ENCODE data around the gene AIPL1.

Gene AIPL1

DNA sequence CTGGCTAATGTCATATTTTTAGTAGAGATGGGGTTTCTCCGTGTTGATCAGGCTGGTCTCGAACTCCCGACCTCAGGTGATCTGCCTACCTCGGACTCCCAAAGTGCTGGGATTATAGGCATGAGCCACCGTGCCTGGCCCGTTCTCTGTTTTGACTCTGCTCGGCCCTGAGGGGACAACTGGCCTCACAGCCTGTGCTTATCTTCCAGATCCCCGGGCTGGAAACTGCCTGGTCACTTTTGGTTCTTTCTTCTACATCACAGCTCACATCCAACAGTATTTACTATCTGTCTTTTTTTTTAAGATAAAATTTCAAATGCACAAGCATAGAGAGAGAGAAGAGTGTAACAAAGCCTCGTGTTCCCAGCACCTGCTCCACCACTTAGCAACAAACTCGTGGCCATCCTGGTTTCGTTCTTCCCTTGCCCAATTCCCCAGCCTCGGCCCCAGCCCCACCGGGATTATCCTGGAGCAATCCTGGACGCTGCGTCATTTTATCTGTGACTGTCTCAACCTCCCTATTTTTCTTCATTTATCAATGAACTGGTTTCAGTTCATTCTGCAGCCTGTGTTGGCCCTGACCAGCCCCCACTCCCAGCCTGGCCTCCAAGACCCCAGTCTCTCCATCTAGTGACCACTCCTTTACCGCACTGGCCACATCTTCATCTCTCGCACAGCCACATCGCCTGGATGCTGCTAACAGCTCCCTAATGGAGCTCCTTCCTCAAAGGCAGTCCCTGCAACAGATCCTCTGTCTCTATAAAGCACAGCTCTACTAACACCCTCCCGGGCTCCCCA, 30.5 kb upstream of the AIPL1 start:
- no peak for DNase-seq

DNA sequence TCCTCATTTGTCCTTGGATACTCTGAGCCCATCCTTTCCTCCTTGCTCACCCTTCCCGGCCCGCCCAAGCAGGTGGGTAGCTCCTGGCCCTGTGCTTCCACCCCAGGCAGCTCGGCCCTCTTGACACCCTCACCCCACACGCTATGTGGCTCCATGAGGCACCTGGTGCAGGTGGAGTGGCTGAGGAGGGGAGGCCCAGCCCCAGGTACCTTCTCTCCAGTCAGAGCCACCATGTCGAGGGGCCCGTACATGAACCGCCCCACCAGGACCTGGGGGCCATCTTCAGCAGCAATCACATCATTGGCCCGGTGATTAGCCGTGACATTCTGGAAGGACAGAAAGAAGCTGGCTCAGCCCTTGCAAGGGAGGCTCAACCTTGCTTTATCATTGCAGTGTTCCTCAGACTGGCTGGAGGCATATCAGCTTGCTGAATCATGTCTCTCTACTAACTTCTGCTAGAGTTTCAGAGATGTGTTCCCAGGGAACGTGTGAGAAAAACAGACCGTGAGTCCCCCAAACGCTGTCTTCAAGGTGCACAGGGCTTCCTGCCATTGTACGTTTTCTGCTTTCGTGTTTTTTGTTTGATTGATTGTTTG, 29.6 kb upstream of the AIPL1 start:
- DNase-seq = no peak

DNA sequence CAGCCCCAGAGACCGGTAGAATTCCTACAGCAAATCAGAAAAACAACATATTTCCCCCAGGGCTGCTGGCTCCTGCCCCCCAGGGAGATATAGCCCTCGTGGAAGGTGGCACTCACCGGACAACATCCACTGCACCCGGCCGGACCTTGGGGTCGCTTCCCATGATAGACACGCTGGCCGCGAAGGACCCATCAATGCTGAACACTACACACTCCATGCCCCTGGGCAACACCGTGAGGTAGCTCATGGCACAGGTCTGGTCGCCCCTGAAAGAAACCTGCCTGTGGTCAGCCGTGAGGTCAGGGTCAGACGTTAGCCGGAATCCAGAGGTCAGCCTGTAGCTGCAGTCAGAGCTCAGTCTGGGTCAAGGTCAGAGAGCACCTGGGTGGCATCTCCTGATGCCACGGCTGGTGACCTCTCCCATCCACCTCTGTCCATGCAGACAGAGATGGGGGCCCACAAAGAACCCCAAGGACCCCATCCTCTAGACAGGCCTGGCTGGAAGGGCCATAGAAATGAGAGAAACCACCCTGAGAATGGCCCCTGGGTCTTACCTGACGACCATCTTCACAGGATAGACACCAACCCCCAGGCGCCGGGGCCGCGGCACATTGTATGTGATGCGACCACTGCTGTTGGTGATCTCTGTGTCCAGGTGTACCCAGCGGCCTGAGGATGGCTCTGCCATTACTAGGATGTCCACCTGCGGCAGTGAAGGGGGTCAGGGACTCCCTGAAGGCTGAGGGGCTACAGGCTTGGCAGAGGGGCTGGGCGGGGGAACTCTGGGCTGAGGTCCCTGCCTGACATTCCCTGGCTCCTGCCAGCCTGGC, 28.9 kb upstream of the AIPL1 start:
- no peak for DNase-seq

DNA sequence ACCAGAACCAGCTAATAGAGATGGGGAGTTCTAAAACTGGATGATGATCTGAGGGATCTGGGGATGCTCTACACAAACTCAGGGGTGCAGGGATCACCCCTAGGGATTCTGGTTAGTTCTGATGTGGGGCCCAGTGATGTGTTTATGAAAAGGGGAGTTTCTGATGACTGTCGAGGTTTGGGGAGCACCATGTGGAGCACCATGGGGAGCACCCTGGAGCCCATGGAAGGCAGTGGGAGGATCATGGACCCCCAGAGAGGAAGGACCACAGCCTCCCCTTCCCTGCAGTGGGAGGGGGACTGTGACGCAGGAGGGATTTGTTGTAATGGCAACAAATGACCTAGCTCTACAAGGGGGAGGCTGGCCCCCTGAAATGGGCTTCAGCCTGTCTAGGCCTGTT, 27.8 kb upstream of the AIPL1 start:
- DNase-seq = no peak

DNA sequence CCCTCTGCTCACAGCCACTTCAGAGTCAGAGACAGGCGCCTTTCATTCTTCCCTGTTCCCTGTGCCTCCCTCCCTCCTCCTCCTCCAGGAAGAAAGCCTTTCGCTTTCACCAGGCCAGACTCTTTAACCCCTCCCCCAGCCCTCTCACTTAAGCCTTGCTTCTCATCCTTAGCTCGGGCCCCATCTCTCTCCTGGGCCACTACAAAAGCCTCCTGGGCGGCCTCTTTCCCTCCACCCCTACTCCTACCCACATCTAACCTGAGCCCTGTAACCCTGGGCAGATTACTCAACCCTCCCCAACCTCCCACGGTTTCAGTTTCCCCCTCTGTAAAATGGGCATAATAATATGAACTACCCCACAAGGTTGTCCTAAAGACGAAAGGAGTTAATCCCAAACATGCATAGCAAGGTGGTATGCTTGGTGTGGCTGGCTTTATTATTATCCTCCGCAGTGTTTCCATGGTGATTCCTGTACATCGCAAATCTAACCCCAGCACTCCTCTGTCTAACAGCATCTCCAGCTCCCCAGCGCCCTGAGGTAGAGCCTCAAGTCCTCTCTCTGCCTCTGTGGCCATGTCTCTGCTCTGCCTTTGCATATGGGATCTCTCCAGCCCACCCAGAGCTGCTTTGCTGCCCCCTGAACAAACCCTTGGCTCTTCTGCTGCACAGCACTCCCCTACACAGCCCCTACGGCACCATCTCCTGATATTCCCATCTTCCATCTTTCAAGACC, 27.0 kb upstream of the AIPL1 start:
- no peak for DNase-seq

DNA sequence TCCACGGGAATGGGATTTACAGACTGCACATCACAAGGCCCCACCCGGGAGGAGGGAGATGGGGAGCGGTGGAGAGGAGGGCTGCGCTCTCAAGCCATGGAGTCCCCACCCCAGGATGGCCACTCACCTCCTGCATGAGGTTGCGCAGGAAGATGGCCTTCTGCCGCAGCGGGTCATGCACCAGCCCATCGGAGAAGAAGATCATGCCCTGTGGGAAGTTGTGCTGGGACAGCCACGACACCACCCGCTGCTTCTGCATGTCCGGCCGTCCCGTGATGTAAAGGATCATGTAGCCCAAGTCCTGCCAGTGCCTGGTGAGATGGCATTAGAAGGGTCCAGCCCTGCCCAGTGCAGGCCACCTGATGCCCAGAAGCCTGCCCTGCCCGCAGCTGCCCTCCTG, 26.3 kb upstream of the AIPL1 start:
- no peak for DNase-seq

DNA sequence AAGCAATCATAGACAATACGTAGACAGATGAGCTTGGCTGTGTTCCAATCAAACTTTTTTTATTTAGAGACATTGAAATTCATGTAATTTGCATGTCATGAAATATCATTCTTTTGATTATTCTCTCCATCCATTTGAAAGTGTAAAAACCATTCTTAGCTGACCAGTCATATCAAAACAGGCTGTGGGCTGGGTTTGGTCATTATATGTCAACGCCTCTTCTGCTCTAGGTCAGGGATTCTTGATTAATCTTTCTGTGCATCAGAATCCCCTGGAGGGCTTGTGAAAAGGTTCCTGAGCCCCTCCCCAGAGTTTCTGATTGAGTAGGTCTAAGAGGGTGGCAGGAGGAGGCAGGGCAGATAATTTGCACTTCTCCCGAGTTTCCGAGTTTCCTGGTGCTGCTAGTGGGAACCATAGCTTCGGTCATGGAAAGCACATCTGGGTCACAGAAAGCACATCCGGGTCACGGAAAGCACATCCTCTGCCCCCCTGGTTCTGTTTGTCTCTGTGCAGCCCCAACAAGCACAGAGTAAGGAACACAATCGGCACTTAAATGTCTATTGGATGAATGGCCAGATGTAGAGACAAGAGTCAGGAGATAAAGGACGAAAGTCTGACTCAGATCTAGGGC, 25.7 kb upstream of the AIPL1 start:
- no peak for DNase-seq

DNA sequence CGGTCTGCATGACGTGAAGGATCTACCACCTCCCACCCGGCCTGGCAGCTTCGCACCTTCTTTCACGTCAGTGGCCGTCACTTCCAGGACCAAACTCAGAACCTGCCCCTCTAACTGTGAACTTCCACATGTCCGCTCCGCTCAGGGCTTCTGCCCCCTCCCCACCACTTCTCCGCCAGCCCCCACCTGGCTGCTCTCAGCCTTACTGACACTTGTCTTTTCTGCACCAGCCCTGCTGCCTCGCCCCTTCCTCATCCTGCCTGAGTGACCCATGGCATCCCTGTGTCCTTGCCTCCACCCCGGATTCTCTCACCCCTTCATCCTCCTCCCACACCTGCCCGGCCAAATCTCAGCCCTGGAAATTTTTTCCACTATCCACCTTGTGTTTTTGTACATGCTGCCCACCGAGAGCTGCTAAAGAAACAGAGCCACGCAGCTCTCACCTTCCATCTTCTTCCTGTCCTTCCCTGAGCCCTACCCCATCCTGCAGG, 23.6 kb upstream of the AIPL1 start:
- no peak for DNase-seq

DNA sequence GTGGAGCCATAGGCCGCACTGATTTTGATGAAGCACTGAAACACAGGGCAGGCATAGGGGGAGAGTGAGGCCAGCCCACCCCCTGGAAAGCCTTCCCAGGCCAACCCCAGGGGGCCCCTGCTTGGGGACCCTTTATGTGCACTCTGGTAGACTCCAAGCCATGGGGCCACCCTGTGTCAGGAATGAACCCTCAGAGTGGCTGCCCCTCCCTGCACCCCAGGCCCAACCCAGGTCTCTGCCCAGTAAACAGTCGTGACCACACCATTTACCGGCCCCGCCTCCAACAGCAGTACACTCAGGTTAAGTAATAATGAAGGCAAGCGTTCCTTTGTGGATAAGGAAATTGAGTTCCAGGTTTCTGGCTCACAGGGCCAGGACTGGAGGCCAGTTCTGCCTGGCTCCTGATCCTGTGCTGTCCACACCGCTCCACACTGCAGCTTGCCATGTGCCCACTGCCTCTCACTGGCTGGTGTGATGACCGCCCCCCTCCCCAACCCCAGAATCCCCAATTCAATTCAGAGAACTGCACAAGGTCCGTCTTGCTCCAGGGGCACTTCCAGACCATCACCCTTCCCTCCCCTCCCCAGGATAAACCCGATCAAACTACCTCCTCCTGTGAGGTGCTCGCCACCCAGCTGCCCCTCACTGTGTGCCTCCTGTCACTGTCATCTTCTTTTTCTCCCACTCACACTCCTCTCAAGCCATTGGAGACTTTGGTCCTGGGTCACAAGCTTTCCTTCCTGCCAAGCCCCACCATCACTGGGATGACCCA, 23.0 kb upstream of the AIPL1 start:
- DNase-seq = no peak

DNA sequence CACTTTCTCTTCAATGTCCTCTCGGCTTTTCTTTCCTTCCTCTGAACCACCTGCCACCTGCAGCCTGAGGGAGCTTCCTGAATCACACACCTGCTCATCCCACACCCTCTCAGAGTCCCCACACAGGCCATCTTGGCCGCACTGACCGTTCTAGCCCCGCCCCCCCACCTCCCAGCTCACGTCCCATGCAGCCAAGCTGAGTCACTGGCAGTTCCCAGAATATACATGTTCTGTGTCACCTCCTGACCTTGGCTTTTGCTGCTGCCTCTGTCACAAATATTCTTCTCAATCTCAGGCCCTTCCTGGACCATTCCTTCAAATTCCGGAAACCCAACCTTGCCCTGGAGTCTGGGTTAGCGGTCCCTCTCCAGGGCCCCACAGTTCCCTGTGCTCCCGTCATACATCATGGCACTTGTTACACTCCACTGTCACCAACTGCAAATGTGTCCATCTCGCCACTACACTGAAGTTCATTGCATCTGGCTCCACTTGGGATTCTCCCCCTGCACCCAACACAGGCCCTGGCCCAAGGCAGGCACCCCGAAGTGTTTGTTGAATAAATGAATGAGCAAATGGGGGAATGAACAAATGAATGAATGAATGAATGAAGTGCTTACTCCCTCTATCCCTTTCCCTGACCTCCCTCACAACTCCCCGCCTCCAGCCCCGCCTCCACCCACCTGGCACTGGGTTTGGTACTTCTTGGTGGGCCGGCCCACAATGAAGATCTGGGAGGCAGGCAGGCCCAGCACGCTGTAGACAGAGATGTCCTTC, 22.2 kb upstream of the AIPL1 start:
- DNase-seq = no peak

DNA sequence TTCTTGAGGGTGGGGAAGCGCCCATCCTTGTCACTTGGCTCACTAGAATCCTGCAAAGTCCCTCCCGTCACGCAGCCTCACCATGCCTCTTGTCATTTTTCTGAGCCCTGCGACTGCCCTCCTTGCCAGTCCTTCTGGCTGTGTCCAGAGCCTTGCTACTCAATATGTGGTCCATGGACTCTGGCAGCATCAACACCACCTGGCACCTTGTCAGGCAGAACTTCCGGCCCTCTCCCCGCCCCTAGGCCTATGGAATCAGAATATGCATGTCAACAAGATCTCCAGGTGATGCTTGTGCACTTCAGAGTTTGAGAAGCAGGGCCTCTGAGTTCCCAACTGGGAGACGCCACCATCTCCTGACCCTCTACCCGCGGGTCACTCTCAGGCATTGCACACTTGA, 21.4 kb upstream of the AIPL1 start:
- DNase-seq = no peak

DNA sequence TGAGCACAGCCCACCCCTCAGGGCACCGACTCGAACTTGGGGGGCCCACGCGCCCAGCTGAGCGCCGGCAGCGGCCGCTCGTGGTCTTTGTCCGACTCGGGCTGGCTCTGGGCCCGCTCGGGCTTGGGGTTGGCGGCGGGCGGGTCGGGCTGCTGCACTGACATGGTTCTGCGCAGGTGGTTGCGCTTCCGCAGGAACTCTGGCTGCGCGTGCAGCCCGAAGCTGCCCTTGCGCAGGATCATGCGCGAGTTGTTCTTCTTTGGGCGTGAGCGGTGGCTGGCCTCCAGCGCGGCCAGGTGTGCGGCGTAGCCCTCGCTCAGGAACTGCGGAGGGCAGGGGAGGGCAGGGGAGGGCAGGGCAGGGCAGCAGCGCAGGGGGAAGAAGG, 20.4 kb upstream of the AIPL1 start:
- DNase-seq = peak; percentile 53

DNA sequence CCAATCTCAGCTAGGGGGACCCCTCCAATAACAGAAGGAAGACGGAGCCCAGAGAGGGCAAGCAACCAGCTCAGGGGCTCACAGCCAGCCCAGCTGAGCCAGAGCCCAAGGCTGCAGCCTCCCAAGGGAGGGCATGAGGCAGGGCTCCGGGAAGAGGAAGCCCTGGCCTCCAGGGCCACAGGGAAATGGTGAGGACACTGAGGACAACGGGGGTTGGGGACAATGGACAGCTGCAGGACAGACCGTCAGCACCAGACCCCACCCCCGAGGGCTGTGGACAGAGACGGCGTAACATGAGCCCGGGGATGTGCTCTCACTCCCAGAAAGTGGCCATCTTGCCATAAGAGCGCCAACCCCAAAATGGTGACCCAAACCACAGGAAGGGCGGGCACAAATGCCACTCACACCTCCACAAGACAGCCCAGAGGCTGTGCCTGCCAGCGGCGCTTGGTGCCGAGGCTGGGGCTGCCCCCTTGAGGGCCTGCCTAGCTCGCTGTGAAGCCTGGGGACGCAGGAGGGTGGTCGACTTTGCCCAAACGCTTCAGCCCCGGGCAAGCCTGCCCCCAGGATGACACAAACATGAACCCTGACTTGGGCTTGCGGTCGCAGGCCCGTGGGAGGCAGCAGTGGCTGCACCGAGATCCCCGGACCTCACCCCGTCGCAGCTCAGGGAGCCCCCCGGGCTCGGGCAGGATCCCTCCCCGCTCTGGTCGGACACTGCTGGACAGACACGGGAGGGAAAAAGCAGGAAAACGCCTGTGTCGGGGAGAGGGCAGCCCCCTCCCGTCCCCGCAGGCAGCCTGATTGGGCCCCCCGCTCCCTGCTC, 19.8 kb upstream of the AIPL1 start:
- no peak for DNase-seq

DNA sequence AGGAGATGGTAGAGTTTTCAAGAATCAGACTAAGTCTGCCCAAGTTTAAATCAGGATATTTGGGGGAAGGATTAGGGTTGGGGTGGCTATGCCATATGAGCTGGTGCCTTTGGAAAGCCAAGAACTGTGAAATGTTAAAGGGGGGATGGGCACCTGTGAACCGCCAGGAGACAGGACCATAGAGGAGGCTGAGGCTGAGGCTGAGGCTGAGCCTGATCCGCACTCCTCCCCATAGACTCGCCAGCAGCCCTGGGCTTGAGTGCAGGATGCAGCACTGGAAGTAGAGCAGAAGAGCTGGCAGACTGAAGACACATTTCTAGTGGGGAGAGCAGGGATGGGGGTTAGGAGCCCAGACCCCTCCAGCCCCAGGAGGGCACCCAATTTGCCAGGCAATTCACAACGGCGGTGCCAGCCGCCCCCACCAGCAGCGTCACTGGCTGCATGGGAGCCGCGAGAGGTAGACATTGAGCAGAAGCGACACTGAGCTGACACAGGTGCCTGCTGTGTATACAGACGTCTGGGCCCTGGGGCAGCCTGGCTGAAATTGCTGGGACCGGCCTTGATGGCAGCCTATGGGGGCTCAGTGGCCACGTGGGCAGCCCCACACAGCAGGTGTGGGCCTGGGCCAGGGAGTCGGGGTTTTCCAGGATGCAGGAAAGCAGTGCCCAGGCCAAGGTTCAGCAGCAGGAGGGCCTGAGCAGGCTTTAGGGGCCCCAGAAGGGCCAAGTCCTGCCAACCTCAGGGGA, 18.5 kb upstream of the AIPL1 start:
- DNase-seq = no peak

DNA sequence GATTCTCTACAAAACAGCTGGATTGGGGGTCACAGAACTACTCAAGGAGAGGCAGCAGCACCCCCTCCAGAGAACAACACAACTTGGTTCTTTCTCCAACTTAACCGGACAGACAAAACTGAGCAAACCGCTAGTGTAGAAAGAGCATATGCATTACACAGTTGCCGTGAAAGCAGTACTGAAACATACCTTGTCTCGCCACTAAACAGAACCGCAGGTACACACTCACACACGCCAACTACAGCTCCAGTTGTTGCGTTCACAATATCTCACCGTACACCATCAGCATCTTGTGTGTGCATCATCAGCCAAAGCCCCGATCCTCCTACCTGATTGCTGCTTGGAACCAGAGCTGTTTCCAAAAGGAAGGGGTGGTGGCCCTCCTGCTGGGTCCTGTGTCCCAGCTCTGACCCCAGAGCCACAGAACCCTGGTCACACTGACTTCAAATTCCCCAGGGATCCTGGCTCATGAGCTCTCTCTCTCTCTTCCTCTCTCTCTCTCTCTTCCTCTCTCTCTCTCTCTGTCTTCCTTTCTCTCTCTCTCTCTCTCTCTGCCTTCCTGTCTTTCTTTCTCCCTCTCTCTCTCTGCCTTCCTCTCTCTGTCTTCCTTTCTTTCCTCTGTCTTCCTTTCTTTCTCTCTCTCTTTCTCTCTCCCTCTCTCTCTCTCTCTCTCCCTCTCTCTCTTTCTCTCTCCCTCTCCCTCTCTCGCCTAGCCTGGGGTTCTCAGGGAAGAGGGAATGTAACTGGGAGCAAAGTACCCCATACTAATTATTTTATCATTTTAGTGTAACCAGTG, 17.7 kb upstream of the AIPL1 start:
- DNase-seq = no peak

DNA sequence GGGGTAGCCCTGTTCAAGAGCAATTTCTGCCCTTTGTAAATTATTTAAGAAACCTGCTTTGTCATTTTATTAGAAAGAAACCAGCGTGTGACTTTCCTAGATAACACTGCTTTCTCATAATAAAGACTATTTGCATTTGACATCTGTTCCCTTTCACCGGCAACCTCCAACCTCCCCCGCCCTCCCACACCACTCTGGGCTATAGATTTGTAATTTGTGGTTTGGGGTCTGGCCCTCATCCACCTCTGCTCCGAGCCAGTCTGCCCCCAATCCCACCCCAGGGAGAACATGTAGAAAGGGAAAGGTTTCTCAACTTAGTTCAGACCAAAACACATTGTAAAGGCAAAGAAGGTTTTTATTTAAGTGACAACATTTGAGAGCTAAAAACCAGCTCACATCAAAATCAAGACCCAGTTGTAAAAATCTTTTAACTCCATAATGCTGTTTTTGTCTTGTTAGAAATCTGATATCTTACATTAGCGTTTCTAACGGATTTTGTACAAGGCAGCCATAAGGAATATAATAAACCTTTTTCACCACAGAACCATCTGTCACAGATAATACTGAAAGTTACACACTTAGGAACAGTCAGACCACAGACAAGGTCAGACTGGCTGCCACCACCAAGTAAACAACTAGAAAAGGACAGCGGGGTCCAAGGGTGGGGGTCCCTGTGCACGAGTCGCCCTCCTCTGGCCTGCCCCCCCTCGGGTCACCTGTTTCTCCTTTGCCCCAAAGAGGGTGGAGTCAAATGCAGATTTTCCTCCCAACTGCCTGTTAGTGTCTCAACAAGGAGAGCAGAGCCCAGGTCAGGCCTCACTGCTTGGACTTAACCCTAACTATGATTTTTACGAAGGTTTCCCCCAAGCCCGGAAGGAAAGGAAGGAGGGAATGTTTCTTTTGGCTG, 16.3 kb upstream of the AIPL1 start:
- no peak for DNase-seq

DNA sequence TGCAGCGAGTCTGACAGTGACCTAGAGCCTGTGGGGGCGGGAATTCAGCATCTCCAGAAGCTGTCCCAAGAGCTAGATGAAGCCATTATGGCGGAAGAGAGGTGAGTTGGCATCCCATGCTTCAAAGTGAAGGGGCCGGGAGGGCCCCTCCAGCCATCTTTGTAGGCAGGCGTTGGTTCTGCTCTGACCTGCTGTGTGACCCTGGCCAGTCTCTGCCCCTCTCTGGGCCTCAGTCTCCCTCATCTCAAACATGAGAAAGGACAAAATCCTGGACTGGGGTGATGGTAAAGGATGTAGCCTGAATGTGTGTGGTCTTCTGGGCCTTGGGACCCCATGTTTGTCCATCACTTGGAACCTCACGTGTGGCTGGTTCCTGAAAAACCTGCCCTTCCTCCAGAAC, 14.4 kb upstream of the AIPL1 start:
- no peak for DNase-seq

Data from activated T-cell treated with anti-CD3 and anti-CD28 coated beads, Interleukin-2, amount 50 U/mL, for 1 hour (primary cell).